H7 (cell line): Measurements from ENCODE around the gene CCDC69. TPM values are rescaled to one million over a fixed set of nuclear protein-coding genes. Genes with fewer than 3 reads are reported as not detected.
"Not testable (repeated sequence)": the region's sequence is repeated elsewhere in the genome, so short reads cannot be mapped to it uniquely, and the experiment has no call there.

ENCODE experiments used
- DNase-seq: peaks from one replicate; pipeline ENCODE4 v3.0.0; 2012
- H3K27me3 ChIP-seq: 2 replicates; pipeline ENCODE4 v1.6.0; 2011; ENCODE audit warnings: mild to moderate bottlenecking, low read length; ENCODE audit not compliant: control insufficient read depth, insufficient read depth
- H3K36me3 ChIP-seq: replicated peaks from 2 replicates; pipeline ENCODE4 v1.5.1; 2011; ENCODE audit warnings: low read length; ENCODE audit not compliant: control insufficient read depth, insufficient read depth
- H3K4me3 ChIP-seq: 2 replicates; pipeline ENCODE4 v1.5.1; 2011; ENCODE audit warnings: low read depth, mild to moderate bottlenecking, control low read depth, low read length, moderate library complexity; ENCODE audit not compliant: insufficient read depth
- total RNA-seq: library from RNA; depleted of rRNA; stranded (reverse); fragments of >200 nt; shearing (Covaris generic); gene quantifications from 2 replicates; pipeline ENCODE4 v1.2.3, GENCODE V29; 2014; rRNA removed

CCDC69 gene, protein sequence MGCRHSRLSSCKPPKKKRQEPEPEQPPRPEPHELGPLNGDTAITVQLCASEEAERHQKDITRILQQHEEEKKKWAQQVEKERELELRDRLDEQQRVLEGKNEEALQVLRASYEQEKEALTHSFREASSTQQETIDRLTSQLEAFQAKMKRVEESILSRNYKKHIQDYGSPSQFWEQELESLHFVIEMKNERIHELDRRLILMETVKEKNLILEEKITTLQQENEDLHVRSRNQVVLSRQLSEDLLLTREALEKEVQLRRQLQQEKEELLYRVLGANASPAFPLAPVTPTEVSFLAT
- total RNA-seq = 5.6 and 8.7 TPM in 2 replicates

DNA sequence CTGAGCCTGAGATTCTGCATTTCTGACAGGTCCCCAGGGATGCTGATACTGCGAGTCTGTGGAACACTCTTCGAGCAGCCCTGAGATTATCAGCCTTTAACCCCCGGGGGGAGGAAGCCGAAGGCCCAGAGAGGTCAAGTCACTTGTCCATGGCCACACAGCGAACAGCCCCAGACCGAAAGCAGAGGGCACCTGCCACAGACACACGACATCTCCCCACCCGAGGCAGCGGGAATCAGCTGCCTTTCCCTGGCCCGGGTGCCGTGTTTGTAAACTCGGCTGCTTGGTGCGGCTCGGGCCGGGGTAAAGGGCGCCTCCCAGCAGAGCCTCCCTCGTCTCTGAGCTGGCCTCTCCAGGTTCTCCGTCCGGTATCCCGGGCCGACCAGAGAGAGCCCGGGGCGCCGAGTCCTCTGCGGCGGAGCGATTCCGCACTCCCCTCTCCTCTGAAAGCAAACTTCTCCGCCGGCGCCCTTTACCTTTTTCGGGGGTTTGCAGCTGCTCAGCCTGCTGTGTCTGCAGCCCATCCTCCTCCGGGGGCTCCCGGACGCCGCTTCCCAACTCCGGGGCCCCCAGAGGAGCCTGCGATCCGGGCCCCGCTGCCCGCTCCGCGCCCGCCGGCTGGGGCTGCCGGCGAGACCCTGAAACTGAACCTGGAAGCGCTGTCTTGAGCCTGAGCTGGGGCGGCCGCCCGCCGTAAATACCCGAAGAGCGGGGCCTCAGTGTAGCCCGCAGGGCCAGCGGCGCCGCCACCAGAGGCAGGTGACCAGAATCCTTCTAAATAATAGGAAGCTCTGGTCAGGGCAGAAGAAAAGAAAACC, at the start of gene CCDC69:
Gene CCDC69, minus strand, starts transcription at position 646 of the 818 bp plus-strand sequence. Its CDS starts 122 bp downstream, at position 524.
- peaks cover 8% of the 10 kb centered on the region for H3K27me3 ChIP-seq
- DNase-seq = peak; percentile 92

DNA sequence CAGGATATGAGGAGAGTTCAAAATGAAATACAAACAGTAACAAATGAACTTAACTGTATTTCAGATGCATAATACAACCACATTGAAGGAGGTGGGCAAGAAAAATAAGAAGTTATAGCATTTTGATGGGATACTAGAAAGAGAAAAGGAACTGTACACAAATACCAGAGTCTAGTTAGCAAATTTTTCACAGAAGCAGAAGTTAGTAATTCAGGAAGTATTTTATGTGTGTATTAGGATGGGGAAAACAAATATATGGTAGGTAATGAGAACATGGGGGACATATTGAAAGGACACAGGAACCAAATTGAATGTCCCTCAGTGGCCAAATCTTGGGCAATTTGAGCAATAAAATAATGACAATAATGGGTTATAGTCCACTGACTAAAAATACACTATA, 47.4 kb upstream of the CCDC69 start:
- DNase-seq = no peak
- Histone ChIP-seq H3K4me3 (no peak overlapping the region), H3K27me3 (no peaks in the 10 kb centered on the region), H3K36me3 (peaks cover 2% of the 10 kb centered on the region)

More for the DNA sequence above, at the start of gene CCDC69:
- H3K4me3 ChIP-seq = peak within 1 kb of the TSS; percentile 69
- no peaks in the 10 kb centered on the region for H3K36me3 ChIP-seq

DNA sequence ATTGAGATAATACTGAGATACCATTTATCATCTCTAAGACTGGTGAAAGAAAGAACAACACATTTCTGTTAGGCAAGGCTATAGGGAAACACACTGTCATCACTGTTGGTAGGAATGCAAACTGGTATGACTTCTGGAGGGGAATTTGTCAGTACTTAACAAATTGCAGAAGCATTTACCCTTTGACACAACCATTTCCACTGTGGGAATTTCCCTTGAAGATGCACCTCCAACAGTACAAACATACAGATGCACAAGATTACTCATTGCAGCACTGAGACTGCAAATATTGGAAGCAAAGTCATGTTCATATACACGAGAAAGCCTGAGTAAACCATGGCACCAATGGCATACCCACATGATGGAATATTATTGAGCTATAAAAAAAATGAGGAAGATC, 46.7 kb upstream of the CCDC69 start:
- Histone ChIP-seq H3K4me3 (no peak overlapping the region), H3K36me3 (peaks cover 2% of the 10 kb centered on the region), H3K27me3 (no peaks in the 10 kb centered on the region)
- no peak for DNase-seq

DNA sequence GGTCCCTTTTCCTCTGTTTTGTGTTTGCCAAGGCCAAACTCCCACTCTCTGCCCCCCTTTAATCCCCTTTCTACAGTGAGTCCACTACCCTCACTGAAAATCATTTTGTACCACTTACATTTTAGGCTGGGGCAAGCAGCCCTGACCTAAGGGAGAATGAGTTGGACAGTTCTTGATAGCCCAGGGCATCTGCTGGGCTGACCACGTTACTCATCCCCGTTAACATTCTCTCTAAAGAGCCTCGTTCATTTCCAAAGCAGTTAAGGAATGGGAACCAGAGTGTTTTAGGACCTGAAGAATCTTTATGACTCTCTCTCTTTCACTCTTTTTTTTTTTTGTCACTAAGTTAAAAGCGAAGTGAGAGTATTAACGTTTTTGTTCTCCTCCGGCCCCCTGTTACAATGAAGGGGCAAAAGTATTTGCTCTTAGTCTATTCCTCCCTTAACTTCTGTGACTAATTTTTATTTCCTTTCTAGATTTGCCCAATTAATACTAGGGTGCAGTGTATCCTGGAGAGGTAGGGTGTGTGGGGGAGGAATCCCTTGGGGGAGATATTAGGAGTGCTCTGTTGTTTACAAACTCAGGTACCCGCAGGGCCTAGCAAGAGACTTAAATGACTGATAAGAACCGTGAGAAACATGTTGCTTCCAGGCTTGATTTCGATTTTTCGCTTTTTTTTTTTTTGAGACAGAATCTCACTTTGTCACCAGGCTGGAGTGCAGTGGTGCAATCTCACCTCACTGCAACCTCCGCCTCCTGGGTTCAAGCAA, 43.8 kb upstream of the CCDC69 start:
- Histone ChIP-seq H3K36me3 (peaks cover 2% of the 10 kb centered on the region), H3K4me3 (no peak overlapping the region), H3K27me3 (no peaks in the 10 kb centered on the region)
- no peak for DNase-seq

DNA sequence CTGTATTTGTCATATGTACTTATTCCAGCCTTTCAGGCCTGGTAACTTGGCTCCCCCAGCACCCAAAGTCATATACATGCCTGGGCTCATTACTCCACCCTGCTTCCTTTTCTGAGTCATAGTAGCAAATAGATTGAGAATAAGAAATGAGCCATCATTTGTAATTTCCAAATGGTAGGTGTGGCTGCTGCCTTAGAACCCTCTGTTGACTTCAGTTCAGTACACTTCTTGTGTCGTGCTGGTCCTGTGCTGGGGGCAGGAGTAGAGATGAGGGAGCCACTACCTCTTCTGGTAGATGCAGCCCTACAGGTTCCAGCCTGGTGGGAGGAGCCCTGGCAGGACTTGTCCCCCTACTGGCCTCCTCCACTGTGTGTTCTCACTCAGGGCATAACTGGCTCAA, 40.2 kb upstream of the CCDC69 start:
- DNase-seq = no peak
- peaks cover 2% of the 10 kb centered on the region for H3K36me3 ChIP-seq
- H3K4me3 ChIP-seq = no peak overlapping the region

DNA sequence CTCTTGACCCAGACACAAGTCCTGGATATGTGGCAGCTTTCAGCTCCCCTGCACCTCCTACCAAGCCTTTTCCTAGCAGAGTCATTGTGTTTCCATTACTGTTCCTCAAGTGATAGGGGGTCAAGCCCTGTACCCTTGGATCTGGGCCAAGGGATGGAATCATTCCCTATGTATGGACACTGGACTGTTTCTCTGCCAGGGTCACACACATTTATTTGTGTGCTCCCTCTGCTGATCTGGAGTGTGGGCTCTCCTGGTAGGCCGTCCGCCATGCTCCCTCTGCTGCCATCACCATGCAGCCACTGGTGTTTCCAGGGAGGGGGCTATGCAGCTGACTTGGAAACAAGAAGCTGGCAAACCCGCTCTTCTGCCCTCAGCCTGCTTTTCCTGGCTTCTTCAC, 38.6 kb upstream of the CCDC69 start:
- no peak for DNase-seq
- no peaks in the 10 kb centered on the region for H3K27me3 ChIP-seq
- no peak overlapping the region for H3K4me3 ChIP-seq
- peaks cover 2% of the 10 kb centered on the region for H3K36me3 ChIP-seq

More for the DNA sequence above, 40.2 kb upstream of the CCDC69 start:
- H3K27me3 ChIP-seq = no peaks in the 10 kb centered on the region

DNA sequence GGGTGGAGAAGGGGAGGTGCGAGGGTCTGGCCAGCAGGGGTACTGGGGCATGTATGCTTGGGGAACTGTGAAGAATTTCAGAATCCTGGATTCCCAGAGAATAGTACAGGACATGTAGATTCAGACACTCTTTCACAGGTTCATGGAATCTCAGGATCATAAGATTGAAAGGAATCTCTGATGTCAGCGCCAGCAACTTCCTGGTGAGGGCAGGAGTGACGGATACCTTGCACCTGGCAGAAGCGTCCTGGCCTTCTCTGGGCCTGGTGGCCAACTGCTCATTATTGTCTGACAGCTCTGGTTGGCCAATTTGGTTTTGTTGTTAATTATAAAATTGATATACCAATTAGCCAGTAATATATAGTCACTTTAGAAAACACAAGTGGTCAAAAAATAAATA, 36.0 kb upstream of the CCDC69 start:
- Histone ChIP-seq H3K4me3 (no peak overlapping the region), H3K27me3 (no peaks in the 10 kb centered on the region)
- DNase-seq = no peak

DNA sequence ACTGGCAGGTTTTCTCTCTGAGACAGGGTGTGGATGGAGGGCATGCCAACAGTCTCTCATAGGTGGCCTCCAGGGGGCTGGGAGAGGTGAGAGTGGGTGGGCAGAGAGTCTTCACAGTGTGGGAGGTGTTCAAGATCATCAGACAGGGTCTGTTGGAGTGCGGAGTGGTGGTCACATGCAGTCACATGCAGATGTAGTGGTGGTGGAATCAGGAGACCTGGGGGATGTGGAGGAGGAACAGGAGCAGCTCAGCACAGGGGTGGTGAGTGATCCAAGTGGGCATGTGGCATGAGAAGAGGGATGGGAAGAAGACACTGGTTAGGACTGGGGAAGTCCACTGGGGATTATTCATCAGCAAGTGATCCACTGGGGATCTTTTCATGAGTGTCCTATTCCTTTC, 34.9 kb upstream of the CCDC69 start:
- DNase-seq = no peak
- H3K27me3 ChIP-seq = no peaks in the 10 kb centered on the region
- no peaks in the 10 kb centered on the region for H3K36me3 ChIP-seq
- H3K4me3 ChIP-seq = no peak overlapping the region

More for the DNA sequence above, 36.0 kb upstream of the CCDC69 start:
- H3K36me3 ChIP-seq = no peaks in the 10 kb centered on the region

DNA sequence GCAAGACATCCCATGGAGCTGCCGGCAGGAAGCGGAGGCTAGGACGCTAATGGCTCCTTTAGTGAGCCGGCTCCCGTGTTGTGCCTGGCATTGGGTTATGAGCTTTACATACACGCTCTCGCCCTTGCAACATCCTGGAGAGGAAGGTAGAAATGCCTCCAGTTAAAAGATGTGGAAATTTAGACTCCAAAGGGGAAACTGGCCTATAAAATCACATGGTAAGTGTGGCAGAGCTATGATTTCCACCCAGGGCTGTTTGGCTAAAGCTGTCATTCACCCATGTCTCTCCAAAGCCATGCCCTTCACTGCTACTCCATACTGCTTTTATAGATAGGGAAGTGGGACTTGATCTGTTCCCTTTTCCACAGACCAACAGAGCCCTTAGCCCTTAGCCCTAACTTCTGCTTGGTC, 34.3 kb upstream of the CCDC69 start:
- Histone ChIP-seq H3K36me3 (no peaks in the 10 kb centered on the region), H3K27me3 (no peaks in the 10 kb centered on the region), H3K4me3 (no peak overlapping the region)
- DNase-seq = no peak

DNA sequence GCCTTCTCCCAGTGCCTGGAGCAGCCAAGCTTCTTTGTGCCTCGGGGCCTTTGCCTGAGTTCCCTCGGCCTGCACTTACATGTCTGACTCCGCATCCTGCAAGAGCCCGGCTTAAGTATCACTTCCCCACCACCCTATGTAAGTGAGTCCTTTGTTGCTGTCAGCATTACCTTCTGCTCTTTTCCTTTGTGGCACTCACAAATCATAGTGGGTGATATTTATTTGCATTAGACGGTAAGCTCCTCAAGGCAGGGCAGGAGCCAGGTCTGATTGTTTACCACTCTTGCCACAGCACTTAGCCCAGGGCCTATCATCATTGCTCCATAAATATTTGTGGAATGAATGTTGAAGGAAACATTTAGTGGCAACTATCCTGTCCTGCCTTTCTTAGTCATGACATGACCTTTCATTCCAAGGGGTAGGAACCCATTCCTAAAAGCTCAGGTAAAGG, 33.9 kb upstream of the CCDC69 start:
- DNase-seq = no peak
- no peaks in the 10 kb centered on the region for H3K36me3 ChIP-seq
- no peak overlapping the region for H3K4me3 ChIP-seq
- H3K27me3 ChIP-seq = no peaks in the 10 kb centered on the region

DNA sequence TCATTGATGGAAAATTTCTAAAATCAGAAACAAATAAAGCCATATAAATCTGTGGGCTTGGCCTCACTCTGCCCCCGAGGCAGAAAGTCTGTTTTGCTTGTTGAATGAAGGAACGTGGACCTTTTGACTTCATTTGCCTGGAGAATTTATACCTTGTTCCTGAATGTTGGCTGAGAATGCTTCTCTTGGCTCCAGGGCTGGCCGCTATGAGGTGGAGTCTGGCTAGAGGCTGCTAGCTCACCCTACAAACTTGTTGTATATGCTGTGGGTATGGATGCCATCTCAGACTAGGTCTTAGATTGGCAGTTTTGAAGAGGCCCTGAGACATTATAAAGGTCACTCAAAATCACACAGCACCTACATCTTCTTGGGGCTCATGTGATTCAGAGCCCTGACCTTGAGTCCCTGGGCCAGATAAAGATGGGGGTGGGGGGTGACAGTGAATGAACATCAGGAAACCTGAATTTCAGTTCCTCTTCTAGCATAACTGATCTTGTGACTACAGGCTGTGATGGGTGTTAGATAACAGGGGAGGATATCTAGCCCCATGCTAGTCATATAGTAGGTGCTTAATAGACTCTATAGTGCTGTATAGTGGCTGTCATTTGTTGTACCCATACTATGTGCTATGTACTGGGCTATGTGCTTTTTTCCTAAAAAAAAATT, 31.9 kb upstream of the CCDC69 start:
- DNase-seq = no peak
- Histone ChIP-seq H3K4me3 (no peak overlapping the region), H3K36me3 (no peaks in the 10 kb centered on the region), H3K27me3 (no peaks in the 10 kb centered on the region)

DNA sequence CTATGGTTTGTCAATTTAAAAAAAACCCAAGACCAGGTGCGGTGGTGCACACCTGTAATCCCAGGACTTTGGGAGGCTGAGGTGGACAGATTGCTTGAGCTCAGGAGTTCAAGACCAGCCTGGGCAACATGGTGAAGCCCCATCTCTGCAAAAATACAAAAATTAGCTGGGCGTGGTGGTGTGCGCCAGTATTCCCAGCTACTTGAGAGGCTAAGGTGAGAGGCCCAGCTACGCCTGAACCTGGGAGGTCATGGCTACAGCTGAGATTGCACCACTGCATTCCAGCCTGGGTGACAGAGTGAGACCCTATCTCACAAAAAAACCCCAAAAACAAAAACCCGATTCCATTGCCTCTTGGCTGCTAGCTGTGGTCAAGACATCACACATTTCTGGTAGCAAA, 31.1 kb upstream of the CCDC69 start:
- not testable (repeated sequence) for H3K36me3 ChIP-seq, H3K27me3 ChIP-seq, DNase-seq, H3K4me3 ChIP-seq

DNA sequence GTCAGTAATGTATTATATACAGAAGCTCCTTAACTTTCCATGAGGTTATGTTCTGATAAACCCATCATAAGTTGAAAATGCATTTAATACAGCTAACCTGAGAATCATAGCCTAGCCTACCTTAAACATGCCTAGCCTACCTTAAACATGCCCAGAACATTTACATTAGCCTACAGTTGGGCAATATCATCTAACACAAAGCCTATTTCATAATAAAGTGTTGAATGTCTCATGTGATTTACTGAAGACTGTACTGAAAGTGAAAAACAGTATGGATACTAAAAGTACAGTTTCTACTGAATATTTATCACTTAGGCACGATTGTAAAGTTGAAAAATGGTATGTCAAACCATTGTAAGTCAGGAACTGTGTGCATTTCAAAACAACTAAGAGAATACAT, 30.7 kb upstream of the CCDC69 start:
- H3K36me3 ChIP-seq = no peaks in the 10 kb centered on the region
- H3K4me3 ChIP-seq = no peak overlapping the region

DNA sequence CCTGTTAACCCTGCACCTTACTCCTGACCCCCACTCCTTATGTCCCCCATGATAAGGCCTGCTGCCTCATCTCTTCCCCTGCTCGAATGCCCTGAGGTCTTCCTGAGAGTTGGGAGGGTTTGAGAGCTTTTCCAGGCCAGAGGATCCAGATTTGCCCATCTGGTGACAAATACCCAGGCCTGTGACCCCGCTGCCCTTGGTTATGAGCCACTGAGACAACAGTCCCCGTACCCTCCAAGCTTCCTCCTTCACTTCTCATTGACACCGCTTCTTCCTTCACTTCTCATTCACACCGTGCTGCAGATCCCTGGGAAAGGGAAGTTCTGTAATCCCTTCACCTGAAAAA, 29.7 kb upstream of the CCDC69 start:
- H3K27me3 ChIP-seq = no peaks in the 10 kb centered on the region
- peak overlapping the region; percentile 69 for H3K4me3 ChIP-seq
- no peak for DNase-seq
- no peaks in the 10 kb centered on the region for H3K36me3 ChIP-seq

More for the DNA sequence above, 30.7 kb upstream of the CCDC69 start:
- no peaks in the 10 kb centered on the region for H3K27me3 ChIP-seq
- DNase-seq = no peak
